Measurements from ENCODE around the gene BIN1.

DNA sequence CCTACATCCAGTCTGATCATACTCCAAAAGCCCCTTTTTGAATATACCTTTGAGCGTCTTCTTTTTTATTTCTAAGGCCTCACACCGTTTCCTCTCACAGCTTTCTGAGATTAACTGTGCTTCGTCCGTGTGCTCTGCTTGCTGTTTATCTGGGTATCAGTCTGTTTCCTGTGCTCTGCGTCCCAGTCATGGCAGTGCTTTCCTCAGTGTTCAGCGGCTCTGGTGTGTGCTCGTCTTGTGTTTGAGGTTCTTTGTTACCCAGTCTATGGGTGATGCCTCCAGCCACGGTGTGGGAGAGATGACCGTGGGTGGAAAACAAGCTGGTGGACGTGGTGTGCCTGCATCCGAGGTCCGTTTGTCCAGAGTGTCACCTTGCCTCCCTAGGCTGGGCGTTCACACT, 33.6 kb upstream of the BIN1 start:
- TF ChIP-seq CTCF (IDR thresholded peaks at IDR 0.05) = no peak
- no peak for TF ChIP-seq EZH2 (IDR thresholded peaks at IDR 0.05)

Measured in neural progenitor cell (in vitro differentiated cells).